ENCODE measurements around the gene DCTN2.

The DCTN2 gene

GRCh38 chr12:57528176-57528575 lies 18.8 kb downstream of the DCTN2 start:
- TF ChIP-seq, protein P1, sequence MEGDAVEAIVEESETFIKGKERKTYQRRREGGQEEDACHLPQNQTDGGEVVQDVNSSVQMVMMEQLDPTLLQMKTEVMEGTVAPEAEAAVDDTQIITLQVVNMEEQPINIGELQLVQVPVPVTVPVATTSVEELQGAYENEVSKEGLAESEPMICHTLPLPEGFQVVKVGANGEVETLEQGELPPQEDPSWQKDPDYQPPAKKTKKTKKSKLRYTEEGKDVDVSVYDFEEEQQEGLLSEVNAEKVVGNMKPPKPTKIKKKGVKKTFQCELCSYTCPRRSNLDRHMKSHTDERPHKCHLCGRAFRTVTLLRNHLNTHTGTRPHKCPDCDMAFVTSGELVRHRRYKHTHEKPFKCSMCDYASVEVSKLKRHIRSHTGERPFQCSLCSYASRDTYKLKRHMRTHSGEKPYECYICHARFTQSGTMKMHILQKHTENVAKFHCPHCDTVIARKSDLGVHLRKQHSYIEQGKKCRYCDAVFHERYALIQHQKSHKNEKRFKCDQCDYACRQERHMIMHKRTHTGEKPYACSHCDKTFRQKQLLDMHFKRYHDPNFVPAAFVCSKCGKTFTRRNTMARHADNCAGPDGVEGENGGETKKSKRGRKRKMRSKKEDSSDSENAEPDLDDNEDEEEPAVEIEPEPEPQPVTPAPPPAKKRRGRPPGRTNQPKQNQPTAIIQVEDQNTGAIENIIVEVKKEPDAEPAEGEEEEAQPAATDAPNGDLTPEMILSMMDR (IDR thresholded peaks at IDR 0.05) = no peak

DNA sequence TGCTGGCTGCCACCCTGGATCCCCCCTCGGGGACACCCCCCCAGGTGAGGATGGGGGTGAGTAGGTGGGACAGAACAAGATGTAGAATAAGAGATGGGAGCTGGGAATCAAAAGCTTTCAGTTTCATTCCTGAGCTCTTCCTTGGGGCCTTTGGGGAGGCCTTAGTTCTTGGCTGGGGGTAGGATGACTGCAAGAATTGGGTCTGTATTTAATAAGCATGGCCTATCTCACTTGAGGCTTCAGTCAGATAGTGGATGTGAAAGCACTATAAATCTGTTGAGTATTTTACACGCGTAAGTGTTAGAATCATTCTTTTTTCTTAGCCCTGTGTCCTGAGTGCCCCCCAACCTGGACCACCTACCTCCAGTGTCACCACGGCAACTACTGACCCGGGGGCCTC lies 19.8 kb downstream of the DCTN2 start:
- TF ChIP-seq, protein P1 (IDR thresholded peaks at IDR 0.05) = no peak

DNA sequence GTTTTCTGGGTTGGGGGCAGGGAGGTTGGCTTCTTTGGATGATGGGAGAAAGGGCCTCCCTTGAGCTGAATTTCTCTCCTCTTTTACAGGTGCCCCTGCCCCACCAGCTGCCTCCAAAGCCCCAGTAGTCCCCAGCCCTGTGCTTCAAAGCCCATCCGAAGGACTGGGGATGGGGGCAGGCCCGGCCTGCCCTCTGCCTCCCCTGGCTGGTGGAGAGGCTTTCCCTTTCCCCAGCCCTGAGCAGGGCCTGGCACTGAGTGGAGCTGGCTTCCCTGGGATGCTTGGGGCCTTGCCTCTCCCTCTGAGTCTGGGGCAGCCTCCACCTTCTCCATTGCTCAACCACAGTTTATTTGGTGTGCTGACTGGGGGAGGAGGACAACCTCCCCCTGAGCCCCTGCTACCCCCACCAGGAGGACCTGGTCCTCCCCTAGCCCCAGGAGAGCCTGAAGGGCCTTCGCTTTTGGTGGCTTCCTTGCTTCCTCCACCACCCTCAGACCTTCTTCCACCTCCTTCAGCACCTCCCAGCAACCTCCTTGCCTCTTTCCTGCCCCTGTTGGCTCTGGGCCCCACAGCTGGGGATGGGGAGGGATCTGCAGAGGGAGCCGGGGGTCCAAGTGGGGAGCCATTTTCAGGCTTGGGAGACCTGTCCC lies 20.4 kb downstream of the DCTN2 start:
- TF ChIP-seq, protein P1 (IDR thresholded peaks at IDR 0.05) = no peak

GRCh38 chr12:57525615-57526383 lies 21.2 kb downstream of the DCTN2 start:
- TF ChIP-seq, protein P1 (IDR thresholded peaks at IDR 0.05) = no peak

GRCh38 chr12:57524814-57525614 lies 22.0 kb downstream of the DCTN2 start:
- TF ChIP-seq, protein P1 (IDR thresholded peaks at IDR 0.05) = no peak

DNA sequence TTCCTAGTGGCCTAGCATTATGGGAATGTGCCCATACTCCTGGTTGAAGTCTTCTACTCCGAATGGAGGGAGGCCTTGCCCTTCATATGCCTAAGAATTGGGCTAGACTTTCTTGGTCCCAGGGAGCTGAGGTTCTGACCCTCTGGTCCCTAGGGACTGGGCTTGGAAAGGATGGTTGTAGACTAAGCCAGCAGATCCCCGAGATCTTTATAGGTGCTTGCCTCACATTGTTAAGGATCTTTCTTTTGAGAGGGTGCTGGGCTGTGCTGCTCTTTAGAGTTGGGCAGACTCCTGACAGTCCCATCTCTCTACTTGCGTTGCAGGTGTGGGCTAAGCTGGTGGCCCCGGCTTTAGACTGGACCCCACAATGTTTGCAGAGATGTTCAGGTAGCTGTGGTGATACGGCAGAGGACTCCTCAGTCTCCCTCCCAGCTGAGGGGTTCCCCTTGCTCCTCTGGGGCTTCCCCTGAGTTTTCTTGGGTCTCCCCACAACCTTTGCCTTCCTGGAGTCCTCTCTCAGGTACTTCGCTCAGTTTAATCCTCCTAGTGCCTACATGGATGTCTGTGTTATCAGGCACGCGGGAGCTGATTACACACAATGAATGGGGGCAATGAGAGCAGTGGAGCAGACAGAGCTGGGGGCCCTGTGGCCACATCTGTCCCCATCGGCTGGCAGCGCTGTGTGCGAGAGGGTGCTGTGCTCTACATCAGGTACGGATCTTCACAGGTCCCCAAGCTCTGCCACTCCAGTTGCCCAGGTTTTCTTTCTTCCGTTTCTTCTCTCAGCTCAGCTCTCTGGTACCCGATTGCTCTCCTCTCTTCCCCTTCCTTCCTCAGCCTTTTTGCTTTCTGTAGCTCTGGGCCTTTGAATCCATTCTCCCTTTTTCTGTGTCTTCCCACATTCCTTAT lies 23.0 kb downstream of the DCTN2 start:
- TF ChIP-seq, protein P1 (IDR thresholded peaks at IDR 0.05) = no peak
